HG02981 (cell line): ENCODE measurements around the gene IL4R.

ENCODE experiments used
- ATAC-seq: cut with Tn5 transposase; IDR thresholded peaks from one replicate; pipeline ENCODE4 v1.9.1; 2021; ENCODE audit warnings: mild to moderate bottlenecking, moderate library complexity; ENCODE audit not compliant: unreplicated experiment

The IL4R gene

GRCh38 chr16:27314161-27314723, 468 bp downstream of the IL4R start:
- peak; percentile 26 for ATAC-seq

GRCh38 chr16:27314986-27315332, 1.2 kb downstream of the IL4R start:
- ATAC-seq = no peak

- ATAC-seq = no peak
Observed at GRCh38 chr16:27315333-27316037, 1.7 kb downstream of the IL4R start.

- no peak for ATAC-seq
Observed at GRCh38 chr16:27316038-27316680, 2.4 kb downstream of the IL4R start.

- no peak for ATAC-seq
Observed at GRCh38 chr16:27317320-27317719, 3.5 kb downstream of the IL4R start.

GRCh38 chr16:27317738-27318391, 4.1 kb downstream of the IL4R start:
- no peak for ATAC-seq

GRCh38 chr16:27318392-27319256, 4.8 kb downstream of the IL4R start:
- ATAC-seq = no peak

- no peak for ATAC-seq
Observed at GRCh38 chr16:27319257-27319965, 5.6 kb downstream of the IL4R start.

GRCh38 chr16:27320261-27321012, 6.7 kb downstream of the IL4R start:
- no peak for ATAC-seq

GRCh38 chr16:27321013-27321915, 7.5 kb downstream of the IL4R start:
- no peak for ATAC-seq

GRCh38 chr16:27322858-27323780, 9.3 kb downstream of the IL4R start:
- no peak for ATAC-seq

- ATAC-seq = no peak
Observed at GRCh38 chr16:27323781-27324561, 10.2 kb downstream of the IL4R start.

- ATAC-seq = no peak
Observed at GRCh38 chr16:27324851-27325301, 11.1 kb downstream of the IL4R start.

GRCh38 chr16:27325736-27326135, 12.0 kb downstream of the IL4R start:
- no peak for ATAC-seq

- no peak for ATAC-seq
Observed at GRCh38 chr16:27326251-27326650, 12.5 kb downstream of the IL4R start.

GRCh38 chr16:27326738-27327585, 13.2 kb downstream of the IL4R start:
- peak; percentile 68 for ATAC-seq
